Gastroesophageal sphincter (tissue), 3 donors: ENCODE results near the gene GAS2L2.

Experiments
- EP300 ChIP-seq: sonication (generic); formaldehyde crosslinking; IDR thresholded peaks from one replicate; pipeline ENCODE4 v1.6.1; 2017; ENCODE audit warnings: antibody characterized with exemption, mild to moderate bottlenecking
- POLR2A ChIP-seq, 2 donors: fragments of 450-650 bp; IDR thresholded peaks; one replicate each; pipeline ENCODE4 v1.6.1; 2017; ENCODE audit warnings: antibody characterized with exemption in 2 of 2, mild to moderate bottlenecking in 2 of 2, moderate library complexity in 1 of 2
- POLR2AphosphoS5 ChIP-seq: sonication (generic); formaldehyde crosslinking; IDR thresholded peaks from one replicate; pipeline ENCODE4 v1.6.1; 2017; ENCODE audit warnings: antibody characterized with exemption
- TF ChIP-seq, protein P1 (sequence below), 4 experiments: fragments of 200-600 bp in 2 of 4; fragments of 450-650 bp in 2 of 4; sonication (generic) in 1 of 4; IDR thresholded peaks; one replicate each; pipeline ENCODE4 v1.5.1; 2017 to 2019; ENCODE audit warnings: antibody characterized with exemption in 4 of 4, mild to moderate bottlenecking in 2 of 4, moderate library complexity in 2 of 4

DNA sequence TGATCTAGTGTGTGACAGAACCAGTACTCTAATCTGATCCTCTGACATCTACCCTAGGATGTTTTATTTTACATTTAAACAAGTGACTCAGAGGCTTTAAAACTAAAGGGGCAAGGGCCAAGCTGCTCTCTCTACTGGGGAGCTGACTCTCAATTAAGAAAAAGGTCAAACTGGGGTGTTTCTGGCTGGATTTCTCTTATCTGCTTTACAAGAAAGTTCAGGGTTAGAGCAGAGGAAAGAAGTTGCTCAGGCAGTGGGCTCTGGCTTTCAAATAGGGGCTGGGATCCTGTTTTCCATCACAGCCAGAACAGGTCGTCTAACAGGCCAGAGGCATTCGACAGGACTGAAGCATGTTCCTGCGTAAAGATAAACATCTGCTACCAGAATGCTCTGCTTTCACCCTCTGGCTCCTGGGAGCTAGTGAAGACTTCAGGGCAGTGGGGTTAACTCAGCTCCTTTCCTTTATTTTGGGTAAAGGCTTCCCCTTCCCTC lies 33.9 kb upstream of the GAS2L2 start:
- TF ChIP-seq, protein P1, sequence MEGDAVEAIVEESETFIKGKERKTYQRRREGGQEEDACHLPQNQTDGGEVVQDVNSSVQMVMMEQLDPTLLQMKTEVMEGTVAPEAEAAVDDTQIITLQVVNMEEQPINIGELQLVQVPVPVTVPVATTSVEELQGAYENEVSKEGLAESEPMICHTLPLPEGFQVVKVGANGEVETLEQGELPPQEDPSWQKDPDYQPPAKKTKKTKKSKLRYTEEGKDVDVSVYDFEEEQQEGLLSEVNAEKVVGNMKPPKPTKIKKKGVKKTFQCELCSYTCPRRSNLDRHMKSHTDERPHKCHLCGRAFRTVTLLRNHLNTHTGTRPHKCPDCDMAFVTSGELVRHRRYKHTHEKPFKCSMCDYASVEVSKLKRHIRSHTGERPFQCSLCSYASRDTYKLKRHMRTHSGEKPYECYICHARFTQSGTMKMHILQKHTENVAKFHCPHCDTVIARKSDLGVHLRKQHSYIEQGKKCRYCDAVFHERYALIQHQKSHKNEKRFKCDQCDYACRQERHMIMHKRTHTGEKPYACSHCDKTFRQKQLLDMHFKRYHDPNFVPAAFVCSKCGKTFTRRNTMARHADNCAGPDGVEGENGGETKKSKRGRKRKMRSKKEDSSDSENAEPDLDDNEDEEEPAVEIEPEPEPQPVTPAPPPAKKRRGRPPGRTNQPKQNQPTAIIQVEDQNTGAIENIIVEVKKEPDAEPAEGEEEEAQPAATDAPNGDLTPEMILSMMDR (IDR thresholded peaks at IDR 0.05) = no peak
- TF ChIP-seq EP300 = no peak
- no peak for TF ChIP-seq POLR2A (IDR thresholded peaks at IDR 0.05)
- peak; percentile 46 for TF ChIP-seq POLR2AphosphoS5
